ENCODE data around the gene TCEA2. TPM values are rescaled to one million over a fixed set of nuclear protein-coding genes. Genes with fewer than 3 reads are reported as not detected.

The TCEA2 gene
- total and polyA plus RNA-seq, 9 of the 15 experiments (the other 6 are each of a cell fraction or from before 2014, with no cell fraction given): 1.4 to 28.7 (median 5.4) TPM

- TF ChIP-seq, protein P1, sequence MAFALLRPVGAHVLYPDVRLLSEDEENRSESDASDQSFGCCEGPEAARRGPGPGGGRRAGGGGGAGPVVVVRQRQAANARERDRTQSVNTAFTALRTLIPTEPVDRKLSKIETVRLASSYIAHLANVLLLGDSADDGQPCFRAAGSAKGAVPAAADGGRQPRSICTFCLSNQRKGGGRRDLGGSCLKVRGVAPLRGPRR (CRISPR knock-in tag; IDR thresholded peaks at IDR 0.05): no peak
- TF ChIP-seq BACH1 (tag; IDR thresholded peaks at IDR 0.05): no peak
Measured at GRCh38 chr20:64037199-64037497, 25.9 kb upstream of the TCEA2 start (continued).

DNA sequence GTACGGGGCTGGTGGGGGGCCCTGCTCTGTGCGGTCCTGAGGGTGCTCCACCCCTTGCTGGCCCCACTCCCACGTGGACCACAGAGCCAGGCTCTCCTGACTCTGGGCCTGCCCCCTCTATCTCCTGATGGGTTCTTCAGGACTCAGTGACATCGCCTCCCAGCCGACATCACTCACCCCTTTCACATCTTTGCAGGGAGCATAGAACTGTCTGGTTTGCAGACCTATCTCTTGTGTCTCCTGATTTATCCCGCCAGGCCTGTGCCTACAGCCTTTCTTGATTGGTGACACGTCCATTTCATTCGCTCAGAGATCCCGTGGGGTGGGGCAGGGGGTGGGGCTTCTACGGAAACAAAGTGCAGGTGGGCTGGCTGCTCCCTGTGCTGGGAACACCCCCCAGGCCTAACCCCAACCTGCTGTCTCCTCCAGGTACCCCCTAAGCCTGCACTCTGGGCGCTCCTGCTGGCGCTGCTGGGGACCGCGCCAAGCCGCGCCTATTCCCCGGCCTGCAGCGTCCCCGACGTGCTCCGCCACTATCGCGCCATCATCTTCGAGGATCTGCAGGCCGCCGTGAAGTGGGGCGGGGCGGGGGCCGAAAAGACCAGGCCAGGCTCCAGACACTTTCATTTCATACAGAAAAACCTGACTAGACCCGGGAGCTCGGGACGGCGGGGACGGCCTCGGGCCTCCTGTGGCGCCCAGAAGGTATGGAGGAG is 25.3 kb upstream of the TCEA2 start:
- H3K9me1 ChIP-seq (ENCODE audit: control insufficient read depth, insufficient read depth, low read length): peaks cover 3% of the 10 kb centered on the region
- no peaks in the 10 kb centered on the region for H3K9me3 ChIP-seq (replicated peaks; ENCODE audit: control insufficient read depth, insufficient read depth, low read depth, low read length)
- H3K27me3 ChIP-seq (ENCODE audit: control insufficient read depth in 2 of 2, insufficient read depth in 2 of 2, low read length in 2 of 2): no peaks in the 10 kb centered on the region
- peak overlapping the region; percentile 14 to 92; a peak in 3 of 4 replicates for H3K9ac ChIP-seq (ENCODE audit: insufficient read depth in 1 of 2, low read depth in 2 of 2, low read length in 2 of 2)
- ChIA-PET POLR2A (interaction anchor here (0.8 to 1.0 kb wide), 3 partner anchors 7 to 506 kb away, joined by 3 read pairs; no protein-coding TSS in a partner anchor), CTCF (ENCODE audit: low intra/inter-chr PET ratio) (interaction anchor here (0.6 to 2.1 kb wide), 5 partner anchors 16 to 596 kb away, joined by 3 to 16 read pairs (median 3); partner anchors contain the start of gene PRPF6)
- DNase-seq (ENCODE audit: extremely low read depth in 1 of 4, low spot score in 3 of 4) (peak; percentile 54 to 61 (median 60)), FAIRE-seq (peak; percentile 66), ATAC-seq (peak; percentile 9)
- H2AFZ ChIP-seq (ENCODE audit: low read depth, low read length): no peak overlapping the region
- no TSS peak for BruUV-seq (replicated peaks)
- in situ Hi-C loops (cut with MboI): no loop called here
- H4K20me1 ChIP-seq (replicated peaks; ENCODE audit: control insufficient read depth, insufficient read depth, low read length): no peaks in the 10 kb centered on the region
- H3K4me3 ChIP-seq: peak overlapping the region; percentile 51
- H3K36me3 ChIP-seq (ENCODE audit: control insufficient read depth, insufficient read depth, low read length): peaks cover 25% of the 10 kb centered on the region; the same call in 2 of the 3 replicates
- H3K4me1 ChIP-seq (replicated peaks in 1 of 2; ENCODE audit: control insufficient read depth in 2 of 2, insufficient read depth in 2 of 2, low read length in 2 of 2): peaks cover 33 to 84% of the 10 kb centered on the region in 2 experiments
- H3K27ac ChIP-seq (ENCODE audit: extremely low read depth, low read depth, low read length): no peak overlapping the region
- intact Hi-C loops (cut with micrococcal nuclease): loop anchor here (2.0 to 5.0 kb wide), 3 partner anchors 17 to 500 kb away; partner anchors contain the start of gene PTK6
- 20% methylated on average over 27 of the region's 36 CpGs for WGBS (ENCODE audit: insufficient coverage, low coverage, missing lambda C conversion rate)
- H3K79me2 ChIP-seq (ENCODE audit: control insufficient read depth, insufficient read depth, low read length): no peaks in the 10 kb centered on the region; the same call in 2 of the 3 replicates
- peak overlapping the region; percentile 74 for H3K4me2 ChIP-seq (ENCODE audit: insufficient read depth, low read length)
- TF ChIP-seq ADNP (tag; IDR thresholded peaks at IDR 0.05) (no peak), CBX3 (IDR thresholded peaks at IDR 0.05; ENCODE audit: borderline replicate concordance in 1 of 2, low read length in 2 of 2) (no peak), MED1 (CRISPR knock-in tag; IDR thresholded peaks at IDR 0.05; ENCODE audit: borderline replicate concordance) (no peak), CTCFL (IDR thresholded peaks at IDR 0.05; ENCODE audit: borderline replicate concordance, insufficient read depth, low read depth, low read length, poor library complexity, severe bottlenecking) (no peak), NCOR1 (IDR thresholded peaks at IDR 0.05) (no peak), THRB (CRISPR knock-in tag; conservative IDR thresholded peaks at IDR 0.05) (no peak), SLC30A9 (CRISPR knock-in tag; IDR thresholded peaks at IDR 0.05) (no peak), LARP7 (IDR thresholded peaks at IDR 0.05) (no peak), RBBP5 (IDR thresholded peaks at IDR 0.05; ENCODE audit: borderline replicate concordance, insufficient read depth, low read length, poor library complexity, severe bottlenecking) (peak; percentile 1), HMGN3 (IDR thresholded peaks at IDR 0.05; ENCODE audit: borderline replicate concordance, extremely low read depth, insufficient read length, low read depth, low read length) (peak; percentile 25), HDAC3 (IDR thresholded peaks at IDR 0.05; ENCODE audit: borderline replicate concordance, partially characterized antibody) (no peak)
- TF ChIP-seq, protein P2, sequence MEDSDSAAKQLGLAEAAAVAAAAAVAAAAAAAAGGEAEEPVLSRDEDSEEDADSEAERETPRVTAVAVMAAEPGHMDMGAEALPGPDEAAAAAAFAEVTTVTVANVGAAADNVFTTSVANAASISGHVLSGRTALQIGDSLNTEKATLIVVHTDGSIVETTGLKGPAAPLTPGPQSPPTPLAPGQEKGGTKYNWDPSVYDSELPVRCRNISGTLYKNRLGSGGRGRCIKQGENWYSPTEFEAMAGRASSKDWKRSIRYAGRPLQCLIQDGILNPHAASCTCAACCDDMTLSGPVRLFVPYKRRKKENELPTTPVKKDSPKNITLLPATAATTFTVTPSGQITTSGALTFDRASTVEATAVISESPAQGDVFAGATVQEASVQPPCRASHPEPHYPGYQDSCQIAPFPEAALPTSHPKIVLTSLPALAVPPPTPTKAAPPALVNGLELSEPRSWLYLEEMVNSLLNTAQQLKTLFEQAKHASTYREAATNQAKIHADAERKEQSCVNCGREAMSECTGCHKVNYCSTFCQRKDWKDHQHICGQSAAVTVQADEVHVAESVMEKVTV (CRISPR knock-in tag; IDR thresholded peaks at IDR 0.05): no peak
